ENCODE results near the gene DTNB.

DTNB gene

GRCh38 chr2:25497229-25497917 lies 176.0 kb downstream of the DTNB start:
- DNase-seq (ENCODE audit: low spot score), result no peak

- DNase-seq (ENCODE audit: low spot score), result no peak
These were observed 178.8 kb downstream of the DTNB start for GRCh38 chr2:25494616-25495015.

GRCh38 chr2:25493207-25493606 lies 180.2 kb downstream of the DTNB start:
- DNase-seq (ENCODE audit: low spot score), result no peak

- no peak for DNase-seq (ENCODE audit: low spot score)
These were observed 180.7 kb downstream of the DTNB start for GRCh38 chr2:25492726-25493125.

- no peak for DNase-seq (ENCODE audit: low spot score)
These were observed 181.3 kb downstream of the DTNB start for GRCh38 chr2:25491966-25492532.

GRCh38 chr2:25491003-25491696 lies 182.2 kb downstream of the DTNB start:
- DNase-seq (ENCODE audit: low spot score), result no peak

- DNase-seq (ENCODE audit: low spot score), result no peak
These were observed 183.2 kb downstream of the DTNB start for GRCh38 chr2:25490217-25490616.

DNA sequence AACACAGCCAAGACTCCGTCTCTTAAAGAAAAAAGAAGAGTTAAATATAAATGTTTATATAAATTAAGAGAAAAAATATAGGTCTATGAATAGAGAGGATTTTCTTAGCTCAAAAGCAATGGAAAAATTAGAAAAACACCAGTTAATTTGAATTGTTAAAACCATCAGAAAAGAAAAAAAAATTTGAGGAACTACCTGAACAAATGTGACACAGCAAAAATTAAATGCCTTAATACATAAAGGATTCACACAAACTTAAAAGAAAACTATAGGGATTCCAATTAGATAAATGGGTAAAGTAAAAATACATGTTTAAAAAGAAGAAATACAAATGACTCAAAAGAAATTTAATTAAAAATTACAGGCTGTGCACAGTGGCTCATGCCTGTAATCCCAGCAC lies 183.7 kb downstream of the DTNB start:
- DNase-seq (ENCODE audit: low spot score), result no peak

GRCh38 chr2:25483607-25484266 lies 189.6 kb downstream of the DTNB start:
- DNase-seq (ENCODE audit: low spot score), result no peak

DNA sequence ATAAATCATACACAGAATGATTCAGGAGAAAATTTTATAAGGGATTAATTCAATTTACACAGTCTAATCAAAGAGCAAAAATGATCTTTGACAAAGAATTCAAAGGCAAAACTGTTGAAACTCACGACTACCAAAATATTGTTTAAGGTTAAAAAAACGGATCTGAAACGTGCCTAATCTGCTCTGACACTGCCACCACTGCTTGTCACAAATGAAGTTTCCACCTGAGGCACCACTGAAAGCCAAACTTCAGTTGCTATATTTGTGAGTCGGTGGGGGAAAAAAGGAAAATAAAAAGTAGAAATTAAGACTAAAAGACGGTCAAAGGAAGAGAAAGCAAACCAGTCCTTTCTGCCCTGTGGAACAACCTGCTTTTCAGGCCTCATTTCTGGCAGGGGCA lies 191.0 kb downstream of the DTNB start:
- no peak for DNase-seq (ENCODE audit: low spot score)

- DNase-seq (ENCODE audit: low spot score), result no peak
These were observed 191.7 kb downstream of the DTNB start for GRCh38 chr2:25481381-25482300.

DNA sequence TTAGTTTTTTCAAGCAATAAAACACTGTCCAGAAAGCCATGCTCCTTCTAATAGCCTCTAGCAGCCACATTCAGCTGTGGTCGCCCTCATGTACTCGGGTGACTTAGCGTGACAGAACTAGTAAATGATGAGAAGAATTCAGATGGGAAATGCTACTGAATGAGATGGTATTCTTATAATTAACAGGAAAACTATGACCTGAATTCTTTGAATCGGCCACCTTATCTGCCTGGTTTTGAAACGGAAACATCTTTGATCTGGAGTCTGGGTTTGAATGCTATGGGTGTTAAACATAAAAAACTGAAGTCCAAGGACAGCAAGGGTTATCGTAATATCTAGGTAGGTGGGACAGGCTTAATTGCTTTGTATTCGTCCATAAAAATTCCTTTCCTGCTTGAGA lies 192.8 kb downstream of the DTNB start:
- no peak for DNase-seq (ENCODE audit: low spot score)

GRCh38 chr2:25479761-25480160 lies 193.6 kb downstream of the DTNB start:
- no peak for DNase-seq (ENCODE audit: low spot score)

DNA sequence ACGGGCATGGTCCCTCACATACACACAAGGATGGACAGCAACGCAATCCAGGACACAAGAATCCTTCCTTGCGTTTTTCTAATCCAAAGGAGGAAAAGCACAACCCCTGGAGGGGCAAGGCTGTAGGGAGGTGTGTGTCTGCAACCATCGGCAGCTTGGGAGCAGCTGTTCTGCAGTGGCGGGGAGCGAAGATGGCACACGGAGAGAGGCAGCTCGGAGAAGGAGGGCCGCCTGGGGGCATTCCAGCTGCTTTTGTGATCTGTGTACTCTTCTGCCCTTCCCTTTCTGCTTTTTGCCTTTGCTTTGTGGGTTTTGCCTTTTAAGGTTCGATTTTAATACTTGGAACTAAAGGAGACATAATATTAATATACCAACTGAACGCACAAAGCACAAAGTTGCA lies 194.6 kb downstream of the DTNB start:
- DNase-seq (ENCODE audit: low spot score), result no peak

DNA sequence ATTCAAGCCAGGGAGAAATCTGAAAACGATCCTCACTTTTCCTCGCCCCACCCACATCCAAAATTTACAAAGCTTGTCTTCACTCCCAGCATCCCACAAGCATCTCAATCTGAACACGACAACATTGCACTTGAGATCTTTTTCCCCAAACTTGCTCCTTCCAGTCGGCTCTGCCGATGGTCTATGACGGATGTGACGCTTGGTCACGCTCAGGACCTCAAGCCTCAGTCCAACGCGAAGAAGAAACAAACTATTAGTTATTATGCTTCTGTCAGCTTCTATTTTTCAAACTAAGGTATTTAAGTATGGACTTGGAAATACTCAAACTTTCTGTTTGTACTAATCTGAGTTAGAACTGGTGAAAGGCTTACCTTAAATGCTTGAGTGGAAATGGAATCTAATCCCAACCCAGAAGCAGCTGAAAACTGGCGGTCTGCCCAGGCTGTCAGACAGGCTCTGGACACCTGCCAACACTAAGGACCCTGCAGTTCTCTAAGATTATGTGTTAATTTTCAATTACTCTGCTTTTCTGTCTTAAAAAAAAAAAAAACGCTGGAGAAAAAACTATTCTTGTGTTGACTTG lies 199.5 kb downstream of the DTNB start:
- DNase-seq (ENCODE audit: low spot score), result no peak

DNA sequence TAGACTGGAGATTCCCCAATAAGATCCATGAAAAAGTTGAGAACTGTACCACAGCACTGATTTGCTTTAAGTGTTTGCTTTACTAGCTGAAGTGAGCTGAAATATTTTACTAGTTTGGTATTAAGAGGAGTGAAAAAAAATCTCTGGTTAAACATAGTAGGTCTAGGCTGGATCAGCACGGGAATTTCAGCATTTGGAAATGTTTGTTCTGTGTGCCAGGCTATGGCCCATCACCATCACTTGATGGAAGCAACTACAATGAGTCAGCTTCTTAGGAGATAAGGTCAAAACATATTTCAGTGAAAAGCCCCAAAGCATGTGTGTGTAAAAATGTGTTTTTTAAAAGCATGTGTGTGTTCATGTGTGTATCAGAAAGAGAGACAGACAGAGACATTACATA lies 200.2 kb downstream of the DTNB start:
- no peak for DNase-seq (ENCODE audit: low spot score)

DNA sequence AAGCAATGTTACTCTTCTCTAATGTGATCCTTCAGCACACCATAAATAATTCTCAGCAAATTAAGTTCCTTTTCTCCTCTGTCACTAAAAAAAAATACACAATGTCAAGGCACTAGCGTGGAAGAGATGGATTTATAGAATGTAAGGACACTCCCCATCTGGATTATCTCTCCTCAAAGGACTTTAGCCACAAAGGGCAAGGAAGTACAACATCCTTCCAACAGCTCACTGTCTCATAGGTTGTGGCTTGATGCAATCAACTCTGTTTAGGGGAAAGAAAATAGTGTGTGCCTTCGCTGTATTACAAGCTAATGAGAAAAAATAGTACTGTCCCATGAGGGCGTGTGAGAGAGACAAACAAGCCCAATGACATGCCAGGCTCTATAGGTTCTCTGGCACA lies 202.6 kb downstream of the DTNB start:
- no peak for DNase-seq (ENCODE audit: low spot score)

- no peak for DNase-seq (ENCODE audit: low spot score)
These were observed 205.6 kb downstream of the DTNB start for GRCh38 chr2:25467743-25468142.

- no peak for DNase-seq (ENCODE audit: low spot score)
These were observed 211.4 kb downstream of the DTNB start for GRCh38 chr2:25462021-25462420.

GRCh38 chr2:25460261-25460905 lies 213.0 kb downstream of the DTNB start:
- DNase-seq (ENCODE audit: low spot score), result no peak
